ENCODE measurements around the gene PIP4K2A.

- TF ChIP-seq CTCF (conservative IDR thresholded peaks at IDR 0.05) = no peak
- no peak for TF ChIP-seq ZFX (IDR thresholded peaks at IDR 0.05)
Observed at GRCh38 chr10:22580711-22581110, 133.7 kb downstream of the PIP4K2A start.
